DMS 273 treated with DMSO at 0.1 percent for 48 hours (cell line): ENCODE results near the gene RSKR.
"Not testable (repeated sequence)": the region's sequence is repeated elsewhere in the genome, so short reads cannot be mapped to it uniquely, and the experiment has no call there.

Experiments
- DNase-seq: peaks from one replicate; lab custom pipeline; 2025; lab: John Stamatoyannopoulos, UW

Gene RSKR

DNA sequence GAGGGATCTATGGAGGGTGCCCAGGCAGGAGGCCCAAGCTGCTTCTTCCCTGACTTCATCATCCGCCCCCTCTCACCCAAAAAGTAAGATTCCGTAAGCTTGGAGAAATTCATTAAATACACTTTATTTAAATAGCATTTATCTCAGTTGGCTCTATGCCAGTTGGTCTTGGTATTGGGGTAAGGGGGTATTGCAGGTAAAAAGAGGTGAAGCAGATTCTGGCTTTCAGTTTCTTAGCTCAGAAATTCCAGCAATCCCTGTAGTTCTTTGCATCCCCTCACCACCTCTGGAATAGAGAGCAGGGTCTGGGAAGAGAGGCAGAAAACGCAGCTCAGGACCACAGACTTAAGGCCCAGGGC is 36.5 kb downstream of the RSKR start:
- no peak for DNase-seq

DNA sequence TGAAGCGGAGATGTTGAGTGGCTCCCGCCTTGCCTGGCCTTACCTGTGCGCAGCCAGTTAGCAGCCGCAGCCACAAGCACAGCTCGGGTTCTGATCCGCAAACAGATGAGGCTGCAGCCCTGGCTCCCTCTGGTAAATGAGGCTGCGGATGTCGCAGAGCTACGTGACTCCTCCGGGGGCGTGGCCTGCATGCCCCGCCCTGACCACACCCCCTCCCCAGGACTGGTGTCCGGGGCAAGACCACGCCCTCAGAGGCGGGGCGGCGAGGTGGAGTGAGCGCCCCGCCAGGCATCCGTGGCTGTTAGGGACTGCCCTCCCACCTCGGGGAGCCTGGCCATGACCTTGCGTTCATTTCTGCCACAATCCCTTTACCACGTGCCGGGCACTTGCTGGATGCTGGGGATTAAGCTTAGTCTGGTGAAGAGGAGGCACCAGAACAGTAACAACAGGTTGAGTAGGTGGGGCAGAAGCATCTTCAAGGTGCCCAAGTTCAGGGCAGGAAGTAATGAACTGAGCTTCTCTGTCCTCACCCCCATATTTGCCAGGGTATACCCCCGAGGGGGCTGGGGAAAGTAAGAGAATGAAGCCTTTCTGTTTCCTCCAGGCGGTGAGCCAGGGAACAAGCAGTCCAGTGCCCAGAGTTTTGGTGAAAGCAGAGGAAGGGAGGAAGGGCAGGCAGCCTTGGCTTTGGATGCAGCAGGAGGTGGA is 37.1 kb downstream of the RSKR start, which contains the start of gene ALDOC:
TSS of gene ALDOC (minus strand) at position 138 of the 708 bp plus-strand sequence. CDS start 1,363 bp downstream, outside the sequence.
- DNase-seq, result peak; percentile 79

DNA sequence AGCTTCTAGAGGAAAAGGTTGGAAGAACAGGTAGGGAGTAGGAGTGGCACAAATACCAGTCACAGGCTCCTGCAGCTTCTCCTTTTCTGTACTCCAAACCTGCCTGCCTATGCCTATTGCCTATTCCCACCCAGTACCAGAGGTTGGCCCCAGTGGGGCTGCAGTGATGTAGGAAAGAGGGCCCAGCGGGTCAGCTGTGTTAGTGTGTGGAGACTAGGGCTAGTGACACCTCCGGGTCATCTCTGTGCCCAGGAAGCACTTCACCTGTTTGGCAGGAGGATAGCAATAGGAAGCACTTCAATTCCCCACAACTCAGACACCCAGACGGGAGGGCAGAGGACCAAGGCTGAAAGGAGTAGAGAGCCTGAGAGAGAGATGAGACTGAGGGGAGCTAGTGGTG is 38.0 kb downstream of the RSKR start:
- DNase-seq, result not testable (repeated sequence)

DNA sequence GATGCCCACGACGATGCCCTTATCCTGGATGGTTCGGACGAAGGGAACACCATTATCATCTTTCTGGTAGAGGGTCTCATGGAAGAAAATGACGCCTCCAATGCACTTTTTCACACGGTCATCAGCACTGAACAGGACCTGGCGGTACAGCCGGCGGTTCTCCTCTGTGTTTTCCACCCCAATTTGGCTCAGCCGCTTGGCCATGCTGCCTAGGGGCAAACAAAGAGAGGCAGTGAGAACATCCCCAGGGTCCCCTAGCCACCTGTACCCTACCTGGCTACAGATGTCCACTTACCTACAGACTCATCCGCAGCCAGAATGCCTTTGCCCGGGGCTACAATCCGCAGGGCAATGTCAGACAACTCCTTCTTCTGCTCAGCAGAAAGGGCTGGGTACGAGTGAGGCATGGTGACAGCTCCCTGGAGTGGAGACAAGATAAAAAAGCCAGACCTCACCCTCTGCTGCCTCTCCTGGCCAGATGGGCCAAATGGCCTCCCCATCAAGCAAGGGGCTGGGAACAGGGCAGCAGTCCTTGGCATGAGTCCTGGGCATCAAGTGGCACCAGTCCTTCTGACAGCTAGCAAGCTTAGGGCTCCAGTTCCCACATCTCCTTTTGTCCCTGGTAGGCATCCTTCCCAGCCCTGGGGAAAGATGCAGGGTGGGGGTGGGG is 38.7 kb downstream of the RSKR start:
- no peak for DNase-seq

DNA sequence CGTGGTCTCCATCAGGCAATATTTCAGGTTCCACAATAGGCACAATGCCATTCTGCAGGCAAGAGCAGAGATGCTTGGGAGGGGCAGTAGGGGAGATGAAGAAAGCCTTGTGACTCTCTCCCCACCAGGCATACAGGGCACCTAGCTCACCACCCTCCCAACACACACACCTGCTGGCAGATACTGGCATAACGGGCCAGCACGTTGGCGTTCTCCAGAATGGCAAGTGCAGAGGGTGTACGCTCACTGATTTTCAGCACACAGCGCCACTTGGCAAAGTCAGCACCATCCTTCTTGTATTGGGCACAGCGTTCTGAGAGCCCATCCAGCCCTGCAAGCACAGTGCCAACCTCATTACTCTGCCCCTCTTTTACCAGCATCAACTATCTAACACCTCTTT is 39.5 kb downstream of the RSKR start:
- no peak for DNase-seq

DNA sequence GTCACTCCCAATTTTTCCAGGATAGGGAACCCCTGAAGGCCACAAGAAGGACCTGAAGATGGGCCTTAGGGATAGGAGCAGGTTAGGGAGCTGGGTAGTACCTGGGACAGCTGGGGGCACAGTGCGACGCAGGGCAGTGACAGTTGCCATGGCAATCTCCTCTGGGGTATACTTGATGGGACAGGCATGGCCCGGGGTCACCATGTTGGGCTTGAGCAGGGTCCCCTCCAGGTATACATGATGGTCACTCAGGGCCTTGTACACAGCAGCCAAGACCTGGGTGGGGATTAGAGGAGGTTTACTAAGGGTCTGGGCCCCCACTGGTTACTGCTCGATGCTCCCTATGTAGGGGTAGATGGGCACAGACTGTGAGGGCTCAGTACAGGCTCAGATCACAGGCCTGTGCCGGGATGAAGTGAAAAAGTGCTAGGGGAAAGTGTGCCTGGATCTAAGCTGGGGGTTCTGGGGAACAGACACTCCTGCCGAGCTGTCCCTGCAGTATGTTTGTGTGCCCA is 40.0 kb downstream of the RSKR start:
- no peak for DNase-seq

DNA sequence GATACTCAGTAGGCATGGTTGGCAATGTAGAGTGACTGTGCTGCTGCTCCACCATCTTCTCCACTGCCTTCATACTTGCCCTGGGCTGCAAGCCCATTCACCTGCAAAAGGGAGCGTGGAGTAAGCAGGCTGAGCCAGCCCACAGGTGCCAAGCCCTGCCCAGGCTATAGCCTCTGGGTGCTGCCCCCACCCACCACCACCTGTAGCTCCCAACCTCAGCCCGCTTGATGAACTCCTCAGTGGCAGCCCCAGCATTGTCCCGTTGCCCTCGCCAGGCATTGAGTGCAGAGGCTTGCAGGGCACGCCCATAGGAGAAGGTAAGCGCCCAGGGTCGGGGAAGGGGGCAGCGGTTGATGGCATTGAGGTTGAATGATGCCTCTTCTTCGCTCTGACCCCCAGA is 40.5 kb downstream of the RSKR start:
- no peak for DNase-seq

DNA sequence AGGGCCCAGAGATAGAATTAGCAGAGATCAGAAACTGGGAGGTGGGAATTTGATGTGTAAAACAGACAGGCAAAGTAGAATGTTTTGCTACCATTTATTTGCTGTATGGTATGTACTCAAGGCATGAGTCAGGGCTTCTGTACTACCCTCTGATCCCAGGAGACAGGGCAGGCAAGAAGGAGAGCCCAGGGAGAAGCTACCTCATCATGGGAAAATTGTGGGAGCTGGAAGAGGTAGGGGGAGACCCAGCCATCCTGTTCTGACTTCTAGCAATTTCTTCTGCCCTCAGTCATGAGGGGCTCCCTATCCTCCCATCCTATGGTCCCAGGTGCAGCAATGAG is 41.0 kb downstream of the RSKR start:
- no peak for DNase-seq

DNA sequence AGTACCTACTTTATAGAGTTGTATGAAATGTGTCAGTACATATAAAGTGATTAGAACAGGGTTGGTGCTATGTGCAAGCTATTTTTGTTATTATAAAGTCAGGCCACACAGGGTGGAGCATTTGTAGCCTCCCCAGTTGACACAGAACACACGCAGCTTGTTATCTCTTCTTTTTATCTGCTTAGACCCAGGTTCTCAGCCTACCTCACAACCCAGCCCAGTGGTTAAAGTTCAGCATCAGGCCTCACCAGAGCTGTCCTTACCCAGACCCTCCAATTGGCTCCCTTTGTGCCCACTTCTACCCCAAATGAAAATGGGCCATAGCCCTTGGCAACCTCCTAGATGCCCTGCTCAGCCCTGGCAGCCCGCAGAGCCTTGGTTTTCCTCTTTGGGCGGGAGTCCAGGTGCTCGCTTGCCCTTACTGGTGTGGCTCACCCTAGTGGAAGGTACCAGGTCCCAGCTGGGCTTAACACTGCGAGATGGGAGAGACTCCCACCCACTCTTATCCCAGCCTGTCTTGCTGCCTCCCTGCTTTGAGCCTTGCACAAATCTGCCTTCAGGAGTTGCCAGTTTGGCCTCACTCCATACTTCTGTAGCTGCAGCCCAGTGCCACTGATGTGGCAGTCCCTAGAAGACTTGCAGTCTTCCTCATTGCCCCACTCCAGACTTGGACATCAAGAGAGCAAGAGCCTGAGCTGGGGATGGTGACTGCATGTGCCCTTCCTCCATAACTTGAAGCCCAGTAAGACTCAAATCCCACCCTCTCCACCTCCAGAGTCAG is 41.5 kb downstream of the RSKR start:
- DNase-seq, result no peak

DNA sequence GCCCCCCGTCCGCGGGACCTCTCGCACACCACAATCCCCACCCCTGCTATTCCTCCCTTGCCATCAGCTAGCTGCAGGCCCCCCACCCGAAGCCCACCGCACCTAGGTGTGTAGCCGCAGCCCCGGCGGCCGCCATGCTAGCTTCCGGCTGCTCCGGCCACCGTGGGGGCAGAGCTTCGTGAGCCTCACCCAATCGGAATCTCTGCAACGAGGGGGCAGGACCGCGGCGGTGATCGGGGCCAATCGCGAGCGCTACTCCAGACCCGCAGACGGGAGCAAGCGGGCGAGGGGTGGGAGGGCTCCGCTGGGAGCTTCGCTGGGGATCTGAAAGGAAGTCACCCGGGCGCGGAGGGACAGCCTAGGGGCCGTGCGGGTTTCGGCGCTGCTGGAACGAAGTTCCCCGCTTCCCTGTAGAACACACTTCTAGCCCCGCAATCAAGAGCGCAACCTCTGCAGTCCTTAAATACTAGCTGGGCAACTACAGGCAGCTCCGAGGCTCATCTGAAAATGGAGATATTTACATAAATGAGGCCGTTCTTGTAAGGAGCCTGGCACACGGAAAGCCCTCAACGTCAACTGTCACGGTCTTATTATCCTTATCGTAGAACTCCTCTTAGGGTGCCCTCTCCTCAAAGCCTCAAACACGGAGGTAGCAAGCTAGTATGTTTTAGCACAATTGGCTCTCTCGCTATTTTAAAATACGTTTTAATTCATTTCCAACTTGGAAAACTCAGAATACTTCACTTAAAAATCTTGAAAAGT is 42.4 kb downstream of the RSKR start, which contains the start of gene PIGS:
TSS of gene PIGS (minus strand) at position 164 of the 762 bp plus-strand sequence. CDS start at position 136, 28 bp downstream.
- DNase-seq, result peak; percentile 81

DNA sequence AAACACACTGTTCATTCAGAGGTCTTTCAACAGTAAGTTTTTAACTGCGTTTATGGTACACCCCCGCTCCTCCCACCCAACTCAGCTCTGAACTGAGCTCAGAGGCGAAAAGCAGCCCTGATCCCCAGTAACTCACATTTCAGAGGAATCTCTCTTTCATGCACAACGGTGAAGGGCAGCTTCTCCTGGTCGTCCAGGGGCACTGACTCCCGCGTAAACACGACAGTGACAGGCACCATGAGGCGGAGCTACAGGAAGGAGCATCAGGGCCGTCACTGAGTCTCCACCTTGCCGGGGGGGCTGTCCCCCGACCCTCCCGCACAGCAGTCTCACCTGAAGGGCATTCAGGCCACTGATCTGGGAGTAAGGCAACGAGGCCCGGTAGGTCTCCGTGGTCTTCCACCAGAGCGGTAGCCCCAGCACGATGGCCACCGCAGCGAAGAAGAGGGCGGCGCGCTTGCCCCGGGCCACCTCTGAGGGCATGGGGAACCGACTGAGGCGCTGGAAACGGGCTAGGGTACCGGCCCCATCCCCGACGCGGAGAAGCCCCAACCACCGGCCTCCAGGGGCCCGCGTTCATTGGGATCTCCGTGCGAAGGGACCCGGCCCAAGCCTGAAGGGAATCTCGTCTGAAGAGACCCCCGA is 43.1 kb downstream of the RSKR start:
- no peak for DNase-seq

DNA sequence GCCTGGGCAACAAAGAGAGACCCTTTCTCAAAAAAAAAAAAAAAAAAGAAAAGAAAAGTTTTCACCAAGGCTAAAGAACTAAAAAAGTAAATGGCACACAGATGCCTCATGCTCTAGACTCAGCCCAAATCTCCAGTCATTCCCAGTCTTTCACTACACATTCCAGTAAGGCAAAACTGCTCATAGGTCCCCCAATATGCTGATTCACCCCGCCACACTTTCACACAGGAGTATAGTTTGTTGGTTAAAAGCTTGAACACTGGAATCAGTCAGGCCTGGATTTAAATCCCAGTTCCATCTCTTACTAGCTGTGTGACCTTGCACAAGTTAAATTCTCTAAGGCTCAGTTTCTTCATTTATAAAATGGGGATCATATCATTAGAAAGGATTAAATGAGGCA is 44.5 kb downstream of the RSKR start:
- DNase-seq, result no peak

DNA sequence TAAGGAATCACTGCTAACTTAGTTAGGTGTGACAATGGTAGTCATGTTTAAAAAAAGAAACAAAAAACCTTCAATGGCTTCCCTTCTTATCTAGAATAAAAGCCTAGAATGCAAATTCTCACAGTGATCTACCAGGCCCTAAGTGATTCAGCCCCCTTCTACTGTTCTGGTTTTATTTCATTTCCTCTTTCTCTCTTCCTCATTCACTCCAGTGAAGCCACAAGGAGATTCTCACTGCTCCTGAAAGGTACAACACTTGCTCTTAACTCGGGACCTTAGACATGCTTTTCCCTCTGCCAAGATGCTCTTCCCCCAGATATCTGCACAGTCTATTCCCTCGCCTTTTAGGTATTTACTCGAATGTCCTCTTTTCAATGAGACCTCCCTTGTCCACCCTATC is 46.4 kb downstream of the RSKR start:
- no peak for DNase-seq

DNA sequence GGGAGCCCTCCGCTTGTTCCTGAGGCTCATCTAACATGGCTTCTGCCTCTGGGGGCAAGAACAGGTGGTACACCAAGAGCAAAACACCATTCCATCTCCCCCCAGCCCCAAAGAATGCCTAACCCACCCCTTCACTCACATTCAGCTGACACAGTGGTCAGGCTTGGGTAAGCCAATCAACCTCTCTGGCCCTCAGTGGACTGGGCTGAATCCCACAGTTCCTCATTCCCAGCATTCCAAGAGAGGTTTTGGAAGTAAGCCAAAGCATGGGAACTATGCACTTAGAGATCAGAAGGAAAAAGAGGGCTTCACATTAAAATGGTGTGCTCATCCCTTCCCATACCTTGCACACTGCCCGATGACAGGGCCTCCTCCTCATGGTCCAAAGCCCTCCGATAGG is 50.5 kb downstream of the RSKR start:
- DNase-seq, result no peak
